Uterus (tissue), 4 donors: Measurements from ENCODE around the gene MTX3. TPM values are rescaled to one million over a fixed set of nuclear protein-coding genes. Genes with fewer than 3 reads are reported as not detected.

Source experiments
- DNase-seq, 2 donors: peaks; one replicate each; pipeline ENCODE4 v3.0.0-alpha.2; 2019 to 2020
- H3K27ac ChIP-seq, 2 donors: fragments of 200-600 bp; sonication (generic); 1 replicate in 1 of 2; 2 replicates in 1 of 2; pipeline ENCODE4 v1.5.1; 2016 to 2018
- H3K27me3 ChIP-seq, 2 donors: fragments of 200-600 bp; sonication (generic); one replicate each; pipeline ENCODE4 v1.5.1; 2018 to 2019; ENCODE audit warnings: control low read depth in 1 of 2
- H3K36me3 ChIP-seq, 2 donors: fragments of 200-600 bp; sonication (generic); one replicate each; pipeline ENCODE4 v1.5.1; 2019; ENCODE audit warnings: control low read depth in 1 of 2
- H3K4me1 ChIP-seq, 2 donors: fragments of 200-600 bp; sonication (generic); one replicate each; pipeline ENCODE4 v1.5.1; 2018 to 2019; ENCODE audit warnings: control low read depth in 1 of 2
- H3K4me3 ChIP-seq, 2 donors: fragments of 200-600 bp; sonication (generic); 1 replicate in 1 of 2; 2 replicates in 1 of 2; pipeline ENCODE4 v1.5.1; 2018 to 2019; ENCODE audit warnings: mild to moderate bottlenecking in 1 of 2
- H3K9me3 ChIP-seq, 2 donors: fragments of 200-600 bp; sonication (generic); one replicate each; pipeline ENCODE4 v1.5.1; 2019; ENCODE audit warnings: control low read depth in 1 of 2
- CTCF ChIP-seq, 4 experiments: fragments of 200-600 bp in 2 of 4; fragments of 450-650 bp in 2 of 4; sonication (generic) in 2 of 4; IDR thresholded peaks; one replicate each; pipeline ENCODE4 v1.5.1; 2016 to 2019; ENCODE audit warnings: antibody characterized with exemption in 4 of 4, mild to moderate bottlenecking in 2 of 4, moderate library complexity in 1 of 4
- POLR2A ChIP-seq, 2 donors: fragments of 450-650 bp; IDR thresholded peaks; one replicate each; pipeline ENCODE4 v1.6.1; 2016; ENCODE audit warnings: antibody characterized with exemption in 2 of 2, mild to moderate bottlenecking in 1 of 2, moderate library complexity in 1 of 2
- intact Hi-C: fragments of 100-400 bp; cut with DNase I; formaldehyde crosslinking; loops from one replicate; pipeline ENCODE4 v1.15.1; 2023; ENCODE audit warnings: low total_unique reads
- small RNA-seq: library from RNA; depleted of rRNA; stranded (forward); fragments of <200 nt; gene quantifications from one replicate; pipeline ENCODE3, GENCODE V24; 2016
- total RNA-seq, 4 donors: library from RNA; depleted of rRNA in 3 of 4; stranded (reverse); fragments of >200 nt in 3 of 4; gene quantifications; one replicate each; pipeline versions ENCODE4 v1.1.0 to v1.2.4, GENCODE V29; 2014 to 2023
- donor health status: DM: yes; HTN: yes; CAD: no.

Gene MTX3
- total RNA-seq, 4 donors from 2014 or later, result 6.4 to 52.3 (median 15.8) TPM

- H3K36me3 ChIP-seq, result no peaks in the 10 kb centered on the region
- no peak for TF ChIP-seq CTCF (IDR thresholded peaks at IDR 0.05)
- no peak for TF ChIP-seq POLR2A (IDR thresholded peaks at IDR 0.05)
- intact Hi-C loops, result no loop called here
Measured at GRCh38 chr5:79932510-79933504, 58.3 kb downstream of the MTX3 start.

GRCh38 chr5:79931866-79932265 lies 59.2 kb downstream of the MTX3 start:
- Histone ChIP-seq H3K4me1 (peaks cover 0 to 5% of the 10 kb centered on the region in 2 donors), H3K36me3 (no peaks in the 10 kb centered on the region), H3K9me3 (no peaks in the 10 kb centered on the region), H3K4me3 (no peak overlapping the region), H3K27me3 (no peaks in the 10 kb centered on the region), H3K27ac (no peak overlapping the region)
- intact Hi-C loops, result no loop called here
- TF ChIP-seq CTCF (IDR thresholded peaks at IDR 0.05), result no peak
- TF ChIP-seq POLR2A (IDR thresholded peaks at IDR 0.05), result no peak
- no peak for DNase-seq

More at GRCh38 chr5:79932510-79933504, 58.3 kb downstream of the MTX3 start:
- DNase-seq, result no peak
- no peaks in the 10 kb centered on the region for H3K9me3 ChIP-seq
- H3K4me3 ChIP-seq, result no peak overlapping the region
- H3K4me1 ChIP-seq, result peaks cover 0 to 5% of the 10 kb centered on the region in 2 donors
- no peaks in the 10 kb centered on the region for H3K27me3 ChIP-seq
- H3K27ac ChIP-seq, result no peak overlapping the region

- Histone ChIP-seq H3K27ac (no peak overlapping the region), H3K9me3 (no peaks in the 10 kb centered on the region), H3K4me1 (peaks cover 0 to 5% of the 10 kb centered on the region in 2 donors), H3K4me3 (no peak overlapping the region), H3K27me3 (no peaks in the 10 kb centered on the region), H3K36me3 (no peaks in the 10 kb centered on the region)
- DNase-seq, result no peak
- TF ChIP-seq POLR2A (IDR thresholded peaks at IDR 0.05) (no peak), CTCF (IDR thresholded peaks at IDR 0.05) (no peak)
- intact Hi-C loops, result no loop called here
Measured at GRCh38 chr5:79931409-79931808, 59.7 kb downstream of the MTX3 start.

- no peak overlapping the region for H3K27ac ChIP-seq
- H3K4me3 ChIP-seq, result no peak overlapping the region
- H3K4me1 ChIP-seq, result no peaks in the 10 kb centered on the region
- H3K9me3 ChIP-seq, result no peaks in the 10 kb centered on the region
- intact Hi-C loops, result no loop called here
- DNase-seq, result no peak
- no peaks in the 10 kb centered on the region for H3K36me3 ChIP-seq
- TF ChIP-seq POLR2A (IDR thresholded peaks at IDR 0.05) (no peak), CTCF (IDR thresholded peaks at IDR 0.05) (no peak)
- no peaks in the 10 kb centered on the region for H3K27me3 ChIP-seq
Measured at GRCh38 chr5:79929095-79929494, 62.0 kb downstream of the MTX3 start.

Small RNAs within 50 kb of the gene (small RNA-seq; reads per million reads assigned to genes)
- gene TRMT112P2, result not detected

Other genes starting within 250 kb of the MTX3 start
- gene THBS4, start 44.1 kb upstream of the MTX3 start, total RNA-seq, result 10 to 100 TPM in 1 of 4 donors, 1 to 10 TPM in 3; 4.7 to 40.4 (median 6.0) TPM